H9 (cell line): ENCODE results near the gene PBX1. TPM values are rescaled to one million over a fixed set of nuclear protein-coding genes. Genes with fewer than 3 reads are reported as not detected.

Experiments
- DNase-seq: peaks from one replicate; pipeline ENCODE4 v3.0.0-alpha.2; 2017
- H2AFZ ChIP-seq: one replicate; pipeline ENCODE4 v1.6.1; 2013; ENCODE audit warnings: mild to moderate bottlenecking, low read length, control low read depth, moderate library complexity
- H2AK5ac ChIP-seq: 2 replicates; pipeline ENCODE4 v1.6.1; 2013; ENCODE audit warnings: low read length, control low read depth, mixed read lengths; ENCODE audit not compliant: insufficient read length
- H2BK120ac ChIP-seq: one replicate; pipeline ENCODE4 v1.6.1; 2013; ENCODE audit warnings: low read depth, mild to moderate bottlenecking, low read length, control low read depth, inconsistent platforms; ENCODE audit not compliant: poor library complexity, severe bottlenecking
- H2BK12ac ChIP-seq: 2 replicates; pipeline ENCODE4 v1.6.1; 2013; ENCODE audit warnings: low read length, control low read depth, mixed read lengths, low read depth; ENCODE audit not compliant: insufficient read length
- H2BK15ac ChIP-seq: 2 replicates; pipeline ENCODE4 v1.6.1; 2013; ENCODE audit warnings: low read depth, low read length, control low read depth
- H2BK20ac ChIP-seq: one replicate; pipeline ENCODE4 v1.6.1; 2013; ENCODE audit warnings: low read depth, mild to moderate bottlenecking, low read length, control low read depth, inconsistent platforms; ENCODE audit not compliant: poor library complexity, severe bottlenecking
- H2BK5ac ChIP-seq: 2 replicates; pipeline ENCODE4 v1.6.1; 2013; ENCODE audit warnings: low read length, control low read depth, mixed read lengths; ENCODE audit not compliant: insufficient read length
- H3K14ac ChIP-seq: 2 replicates; pipeline ENCODE4 v1.6.1; 2013; ENCODE audit warnings: low read length, control low read depth; ENCODE audit not compliant: insufficient read depth
- H3K18ac ChIP-seq: 2 replicates; pipeline ENCODE4 v1.6.1; 2013; ENCODE audit warnings: low read depth, mild to moderate bottlenecking, mixed read lengths, low read length, control low read depth; ENCODE audit not compliant: insufficient read length
- H3K23ac ChIP-seq: 2 replicates; pipeline ENCODE4 v1.6.1; 2013; ENCODE audit warnings: low read length, control low read depth, mixed read lengths, low read depth; ENCODE audit not compliant: insufficient read length
- H3K23me2 ChIP-seq: 2 replicates; pipeline ENCODE4 v1.6.1; 2013; ENCODE audit warnings: low read depth, mild to moderate bottlenecking, mixed read lengths, low read length, control low read depth; ENCODE audit not compliant: insufficient read length, poor library complexity, severe bottlenecking
- H3K27ac ChIP-seq: 2 replicates; pipeline ENCODE4 v1.5.1; 2013; ENCODE audit warnings: low read length, control low read depth, mixed read lengths, low read depth; ENCODE audit not compliant: insufficient read length
- H3K27me3 ChIP-seq: 2 replicates; pipeline ENCODE4 v1.6.1; 2013; ENCODE audit warnings: low read length, control low read depth, inconsistent platforms; ENCODE audit not compliant: insufficient read depth
- H3K4ac ChIP-seq: 2 replicates; pipeline ENCODE4 v1.6.1; 2013; ENCODE audit warnings: low read depth, mild to moderate bottlenecking, control low read depth, inconsistent platforms, low read length, moderate library complexity
- H3K4me1 ChIP-seq: 2 replicates; pipeline ENCODE4 v1.6.1; 2013; ENCODE audit warnings: low read length, control low read depth, inconsistent platforms; ENCODE audit not compliant: insufficient read depth
- H3K4me2 ChIP-seq: 2 replicates; pipeline ENCODE4 v1.6.1; 2013; ENCODE audit warnings: low read length, control low read depth, mixed read lengths; ENCODE audit not compliant: insufficient read length, insufficient read depth
- H3K56ac ChIP-seq: 2 replicates; pipeline ENCODE4 v1.6.1; 2013; ENCODE audit warnings: low read depth, mild to moderate bottlenecking, mixed read lengths, low read length, control low read depth; ENCODE audit not compliant: insufficient read length
- H3K79me1 ChIP-seq: 2 replicates; pipeline ENCODE4 v1.6.1; 2013; ENCODE audit warnings: low read depth, mild to moderate bottlenecking, moderate library complexity, low read length, control low read depth, inconsistent platforms; ENCODE audit not compliant: insufficient read depth, poor library complexity, severe bottlenecking
- H3K79me2 ChIP-seq: 2 replicates; pipeline ENCODE4 v1.6.1; 2013; ENCODE audit warnings: low read length, control low read depth, inconsistent platforms; ENCODE audit not compliant: insufficient read depth
- H3K9ac ChIP-seq: 2 replicates; pipeline ENCODE4 v1.6.1; 2013; ENCODE audit warnings: low read length, control low read depth, mixed read lengths; ENCODE audit not compliant: insufficient read length; ENCODE audit errors: extremely low read depth
- H3K9me3 ChIP-seq: one replicate; pipeline ENCODE4 v1.6.1; 2013; ENCODE audit warnings: low read depth, low read length, inconsistent platforms; ENCODE audit not compliant: control insufficient read depth
- H3T11ph ChIP-seq: one replicate; pipeline ENCODE4 v1.6.1; 2013; ENCODE audit warnings: mild to moderate bottlenecking, low read length, control low read depth, inconsistent platforms
- H4K20me1 ChIP-seq: one replicate; pipeline ENCODE4 v1.6.1; 2013; ENCODE audit not compliant: control insufficient read depth, insufficient read length, insufficient read depth
- H4K5ac ChIP-seq: 2 replicates; pipeline ENCODE4 v1.6.1; 2013; ENCODE audit warnings: low read depth, mild to moderate bottlenecking, mixed read lengths, low read length, control low read depth; ENCODE audit not compliant: insufficient read length
- H4K8ac ChIP-seq: replicated peaks from 2 replicates; pipeline ENCODE4 v1.6.1; 2013; ENCODE audit warnings: low read length, control low read depth, mixed read lengths, low read depth; ENCODE audit not compliant: insufficient read length
- H4K91ac ChIP-seq: 2 replicates; pipeline ENCODE4 v1.6.1; 2013; ENCODE audit warnings: low read depth, mild to moderate bottlenecking, moderate library complexity, mixed read lengths, low read length, control low read depth; ENCODE audit not compliant: insufficient read length
- H3K27ac Mint-ChIP-seq, 3 experiments: 2 replicates in 2 of 3; 3 replicates in 1 of 3; pipeline ENCODE4 v1.8.0; 2020 to 2021; ENCODE audit warnings: mixed read lengths in 3 of 3, mild to moderate bottlenecking in 1 of 3, moderate library complexity in 1 of 3
- H3K27me3 Mint-ChIP-seq: 2 replicates; pipeline ENCODE4 v1.8.0; 2021; ENCODE audit warnings: low read depth, mild to moderate bottlenecking, moderate library complexity, mixed read lengths
- H3K36me3 Mint-ChIP-seq, 3 experiments: 2 replicates in 2 of 3; 3 replicates in 1 of 3; pipeline ENCODE4 v1.8.0; 2020 to 2021; ENCODE audit warnings: low read depth in 3 of 3, mixed read lengths in 3 of 3; ENCODE audit not compliant: insufficient read depth in 1 of 3
- H3K4me1 Mint-ChIP-seq, 2 experiments: 2 replicates each; pipeline ENCODE4 v1.8.0; 2020; ENCODE audit warnings: mixed read lengths in 2 of 2
- H3K4me3 Mint-ChIP-seq, 2 experiments: 2 replicates in 1 of 2; 3 replicates in 1 of 2; pipeline ENCODE4 v1.8.0; 2020 to 2021; ENCODE audit warnings: mild to moderate bottlenecking in 2 of 2, mixed read lengths in 2 of 2, moderate library complexity in 1 of 2
- H3K9me3 Mint-ChIP-seq, 2 experiments: 2 replicates in 1 of 2; 3 replicates in 1 of 2; pipeline ENCODE4 v1.8.0; 2020; ENCODE audit warnings: mild to moderate bottlenecking in 2 of 2, mixed read lengths in 2 of 2, moderate library complexity in 1 of 2
- WGBS: extraction: QIAGEN DNeasy Blood & Tissue Kit; methylation state at CpG from one replicate; pipeline ENCODE4 v1.1.7; 2013; ENCODE audit warnings: missing lambda C conversion rate, low lambda C conversion rate, mixed read lengths; ENCODE audit not compliant: insufficient read length; ENCODE audit errors: extremely low coverage; 5-methylcytosine and 5-hydroxymethylcytosine counted together
- total RNA-seq: library from RNA; stranded (reverse); gene quantifications from 2 replicates; pipeline ENCODE4 v1.2.1, GENCODE V29; 2021
- TF ChIP-seq, protein P1 (sequence below): fragments of 200-600 bp; sonication (generic); conservative IDR thresholded peaks from 3 replicates; pipeline ENCODE4 v1.8.0; 2021; ENCODE audit warnings: antibody characterized with exemption, mild to moderate bottlenecking

PBX1 gene
- total RNA-seq, 1 experiment from 2014 or later = 142 TPM

DNA sequence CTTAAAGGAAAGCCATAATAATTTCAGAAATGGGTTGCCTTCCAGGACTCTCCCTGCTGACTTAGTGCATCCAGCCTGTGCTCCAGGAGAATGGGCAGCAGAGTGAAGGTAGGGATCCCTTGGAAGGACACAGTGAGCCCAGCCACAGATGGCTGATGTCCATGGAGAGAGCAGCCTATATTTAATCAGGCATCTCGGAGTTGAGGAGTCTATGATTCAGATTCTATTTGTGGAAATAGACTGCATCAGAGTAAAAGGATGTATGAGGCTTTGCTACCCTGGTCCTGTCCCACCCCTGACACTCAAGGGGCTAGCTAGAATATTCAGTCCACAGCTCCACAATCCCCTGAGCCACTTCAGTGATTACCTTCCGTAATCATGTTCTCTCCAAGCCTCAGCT is 43.8 kb upstream of the PBX1 start:
- Histone ChIP-seq H4K20me1 (no peaks in the 10 kb centered on the region), H3K79me2 (no peaks in the 10 kb centered on the region), H3K14ac (no peak overlapping the region), H3K27me3 (no peaks in the 10 kb centered on the region), H2BK12ac (no peak overlapping the region), H3K4me2 (no peak overlapping the region), H4K5ac (no peak overlapping the region), H2BK15ac (no peak overlapping the region), H3K56ac (no peak overlapping the region), H3K9ac (no peak overlapping the region), H3K18ac (no peak overlapping the region), H2BK5ac (no peak overlapping the region), H2BK20ac (no peak overlapping the region), H2AFZ (no peak overlapping the region), H3K4me1 (no peaks in the 10 kb centered on the region), H2AK5ac (no peak overlapping the region), H2BK120ac (no peak overlapping the region), H4K91ac (no peak overlapping the region), H3K9me3 (no peaks in the 10 kb centered on the region), H3K23me2 (no peaks in the 10 kb centered on the region), H3K79me1 (no peaks in the 10 kb centered on the region), H3K4ac (no peak overlapping the region), H3K23ac (no peak overlapping the region), H3T11ph (no peak overlapping the region), H3K27ac (no peak overlapping the region), H4K8ac (no peak overlapping the region)
- H3K4me3 Mint-ChIP-seq = no peak overlapping the region
- TF ChIP-seq, protein P1, sequence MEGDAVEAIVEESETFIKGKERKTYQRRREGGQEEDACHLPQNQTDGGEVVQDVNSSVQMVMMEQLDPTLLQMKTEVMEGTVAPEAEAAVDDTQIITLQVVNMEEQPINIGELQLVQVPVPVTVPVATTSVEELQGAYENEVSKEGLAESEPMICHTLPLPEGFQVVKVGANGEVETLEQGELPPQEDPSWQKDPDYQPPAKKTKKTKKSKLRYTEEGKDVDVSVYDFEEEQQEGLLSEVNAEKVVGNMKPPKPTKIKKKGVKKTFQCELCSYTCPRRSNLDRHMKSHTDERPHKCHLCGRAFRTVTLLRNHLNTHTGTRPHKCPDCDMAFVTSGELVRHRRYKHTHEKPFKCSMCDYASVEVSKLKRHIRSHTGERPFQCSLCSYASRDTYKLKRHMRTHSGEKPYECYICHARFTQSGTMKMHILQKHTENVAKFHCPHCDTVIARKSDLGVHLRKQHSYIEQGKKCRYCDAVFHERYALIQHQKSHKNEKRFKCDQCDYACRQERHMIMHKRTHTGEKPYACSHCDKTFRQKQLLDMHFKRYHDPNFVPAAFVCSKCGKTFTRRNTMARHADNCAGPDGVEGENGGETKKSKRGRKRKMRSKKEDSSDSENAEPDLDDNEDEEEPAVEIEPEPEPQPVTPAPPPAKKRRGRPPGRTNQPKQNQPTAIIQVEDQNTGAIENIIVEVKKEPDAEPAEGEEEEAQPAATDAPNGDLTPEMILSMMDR = no peak
- DNase-seq = no peak
- H3K27me3 Mint-ChIP-seq = no peaks in the 10 kb centered on the region
- H3K4me1 Mint-ChIP-seq = peaks cover 17% of the 10 kb centered on the region in 2 experiments
- H3K27ac Mint-ChIP-seq = no peak overlapping the region
- no CpG with 5 or more reads among the region's 2 CpGs for WGBS
- H3K9me3 Mint-ChIP-seq = no peaks in the 10 kb centered on the region
- H3K36me3 Mint-ChIP-seq = no peaks in the 10 kb centered on the region
